GM18517 (cell line): ENCODE results near the gene NAMPT.
"Not testable (repeated sequence)": the region's sequence is repeated elsewhere in the genome, so short reads cannot be mapped to it uniquely, and the experiment has no call there.

ENCODE experiments used
- ATAC-seq: cut with Tn5 transposase; IDR thresholded peaks from one replicate; pipeline ENCODE4 v1.9.1; 2021; ENCODE audit warnings: mild to moderate bottlenecking, moderate library complexity; ENCODE audit not compliant: unreplicated experiment

Gene NAMPT

GRCh38 chr7:106284714-106285050 is at the start of gene NAMPT:
Gene NAMPT (minus strand): TSS chr7:106284983. CDS start chr7:106284884, 99 bp downstream.
- no peak for ATAC-seq

DNA sequence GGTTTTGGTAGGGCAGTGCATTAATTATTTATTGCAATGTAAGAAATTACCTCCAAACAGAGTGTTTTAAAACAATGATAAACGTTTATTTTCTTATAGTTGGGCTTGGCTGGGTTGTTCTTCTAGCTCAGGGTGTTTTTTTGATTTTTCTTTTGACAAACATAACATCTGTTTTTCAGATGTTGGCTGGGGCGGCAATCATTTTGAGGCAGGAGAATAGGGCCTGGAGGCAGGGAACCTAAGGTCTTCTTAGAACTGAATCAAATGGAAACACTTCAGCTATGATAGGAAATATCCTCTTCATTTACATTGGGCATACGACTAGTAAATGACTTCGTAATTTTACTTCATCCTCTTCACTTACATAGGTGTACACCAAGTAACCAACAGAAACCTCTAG is 47.4 kb upstream of the NAMPT start:
- ATAC-seq, result no peak

GRCh38 chr7:106331441-106332175 is 46.8 kb upstream of the NAMPT start:
- no peak for ATAC-seq

DNA sequence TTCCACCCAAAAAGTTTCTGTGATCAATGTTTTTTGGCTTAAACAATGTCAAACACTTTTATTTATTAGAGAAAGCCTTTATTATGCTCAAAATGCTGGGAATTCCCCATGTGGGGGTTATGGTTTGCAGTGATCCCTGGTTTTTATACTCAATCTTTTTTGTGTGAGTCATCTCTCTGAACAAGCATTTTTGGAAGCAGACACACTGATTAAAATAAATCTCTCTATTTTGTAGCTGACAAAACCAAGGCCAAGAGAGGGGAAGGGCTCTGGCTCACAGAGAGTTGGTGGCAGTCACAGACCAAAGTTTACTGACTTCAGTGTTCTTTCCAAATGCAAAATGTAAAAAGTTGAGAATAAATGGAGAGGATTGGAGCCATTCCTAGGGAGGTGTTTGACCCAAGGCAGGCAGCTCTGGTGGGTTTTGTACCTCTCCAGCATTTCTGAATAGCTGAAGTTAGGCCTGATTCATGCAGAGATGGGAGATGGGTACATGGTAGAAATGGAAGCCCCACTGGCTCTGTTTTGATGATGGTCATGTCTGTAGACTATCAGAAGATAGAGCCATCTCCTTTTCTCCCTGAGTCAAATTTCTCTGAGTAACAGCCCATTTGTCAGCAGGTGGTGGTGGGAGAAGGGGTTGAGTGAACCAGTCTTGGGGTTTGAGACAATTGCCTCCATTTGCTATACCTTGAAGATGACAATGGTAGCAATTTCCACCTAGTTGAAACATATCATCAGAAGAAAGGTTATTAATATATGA is 45.4 kb upstream of the NAMPT start:
- no peak for ATAC-seq

DNA sequence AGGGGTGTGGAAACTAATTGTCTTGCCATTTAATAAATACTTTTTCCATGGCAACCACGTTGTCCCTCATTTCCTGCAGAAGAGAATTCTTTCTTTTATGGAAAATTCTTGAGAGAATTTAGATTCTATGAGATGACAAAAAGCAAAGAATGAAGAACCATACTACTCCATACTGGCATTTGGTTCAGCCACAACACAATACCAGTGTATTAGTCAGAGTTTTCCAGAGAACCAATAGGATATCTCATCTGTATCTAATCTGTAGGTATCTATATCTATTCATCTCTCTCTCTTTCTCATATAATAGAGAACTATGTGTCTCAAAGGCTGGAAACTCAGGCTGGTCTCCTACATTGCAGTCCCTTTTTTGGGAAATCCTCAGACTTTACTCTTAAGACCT is 44.6 kb upstream of the NAMPT start:
- ATAC-seq, result no peak

DNA sequence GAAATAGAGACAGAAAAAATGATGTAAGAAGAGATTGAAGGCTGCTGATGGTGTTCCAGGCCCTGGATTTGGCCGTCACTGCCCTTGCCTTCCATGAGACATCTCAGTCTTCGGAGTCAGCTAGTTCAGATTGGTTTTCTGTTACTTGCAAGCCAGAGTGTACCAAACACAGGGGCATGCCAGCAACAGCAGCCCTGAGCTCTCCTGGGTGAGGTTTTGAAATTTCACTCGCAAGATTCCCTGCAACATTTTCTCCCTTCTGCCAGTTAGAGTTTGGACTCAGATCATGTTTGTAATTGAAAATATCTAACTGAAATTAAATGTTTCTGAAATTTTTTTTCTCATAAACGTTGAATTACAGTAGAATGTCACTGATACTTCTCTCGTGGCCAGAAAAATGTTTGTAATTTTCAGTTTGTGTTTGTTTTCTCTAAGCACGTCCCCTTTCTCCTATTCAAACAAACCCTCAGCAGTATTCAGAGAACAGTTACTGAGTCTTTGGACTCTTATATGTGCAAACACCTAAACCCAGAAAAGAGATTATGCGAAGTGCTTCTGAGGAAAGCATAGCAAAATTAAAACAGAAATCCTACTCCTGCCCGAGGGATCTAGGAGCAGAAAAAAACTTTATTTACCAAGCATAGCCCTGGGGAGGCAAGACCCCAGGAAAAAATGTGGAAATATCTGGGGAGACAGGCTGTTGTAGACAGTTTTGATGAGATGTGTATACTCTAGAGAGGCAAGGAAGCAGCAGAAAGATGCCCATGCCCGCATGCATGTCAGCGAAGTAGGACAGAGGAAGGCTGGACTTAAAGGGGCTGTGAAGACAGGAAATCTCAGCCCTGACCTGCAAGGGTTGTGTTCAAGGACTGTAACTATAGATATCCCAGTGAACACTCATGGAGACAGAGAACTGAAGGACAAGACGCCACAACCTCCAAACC is 43.0 kb upstream of the NAMPT start:
- ATAC-seq, result no peak

DNA sequence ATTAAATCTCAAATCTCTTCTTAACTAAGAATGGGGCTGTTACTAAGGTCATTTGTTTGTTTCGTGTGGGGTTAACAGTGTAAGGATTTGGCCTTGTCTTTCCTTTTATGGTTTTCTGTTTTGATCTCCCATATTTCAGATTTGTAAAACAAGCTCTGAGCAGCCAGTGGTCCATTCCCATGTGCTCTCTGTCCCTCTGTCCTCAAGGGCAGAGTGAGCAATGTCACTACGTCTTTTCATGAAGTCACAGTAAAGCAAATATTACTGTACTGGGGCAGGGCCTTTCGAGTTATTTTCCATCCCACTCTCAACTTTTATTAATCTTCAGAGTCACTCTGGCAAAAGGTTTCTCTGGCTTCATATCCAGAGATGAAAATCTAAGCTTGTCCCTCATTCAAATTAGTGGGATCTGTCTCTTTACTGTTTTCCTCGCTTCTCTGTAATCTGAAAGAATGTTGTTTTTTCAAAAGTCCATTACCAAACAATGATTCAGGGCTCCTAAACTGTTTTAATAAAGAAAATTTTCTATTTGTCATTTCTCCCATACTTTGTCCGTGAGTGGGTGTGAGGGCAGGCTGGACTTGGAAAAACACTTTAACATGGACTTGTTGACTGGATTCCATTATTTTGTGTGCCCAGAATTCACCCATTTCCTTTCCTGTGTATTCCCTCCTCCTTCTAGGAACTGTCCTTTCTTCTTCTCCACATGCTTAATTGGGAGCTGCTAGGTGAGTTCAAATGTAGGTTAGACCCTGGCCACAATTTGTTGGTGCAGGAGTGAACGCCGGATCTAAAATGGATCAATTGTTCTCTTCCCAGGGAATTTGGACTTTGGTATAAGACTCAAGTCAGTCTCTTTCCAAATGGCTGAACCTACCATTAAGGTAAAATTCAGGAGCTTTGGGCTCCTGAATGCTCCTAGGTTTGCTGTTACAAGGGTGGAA is 42.1 kb upstream of the NAMPT start:
- no peak for ATAC-seq

GRCh38 chr7:106324509-106324908 is 39.7 kb upstream of the NAMPT start:
- not testable (repeated sequence) for ATAC-seq

GRCh38 chr7:106320254-106320770 is 35.5 kb upstream of the NAMPT start:
- ATAC-seq, result not testable (repeated sequence)

GRCh38 chr7:106318482-106318881 is 33.7 kb upstream of the NAMPT start:
- no peak for ATAC-seq

DNA sequence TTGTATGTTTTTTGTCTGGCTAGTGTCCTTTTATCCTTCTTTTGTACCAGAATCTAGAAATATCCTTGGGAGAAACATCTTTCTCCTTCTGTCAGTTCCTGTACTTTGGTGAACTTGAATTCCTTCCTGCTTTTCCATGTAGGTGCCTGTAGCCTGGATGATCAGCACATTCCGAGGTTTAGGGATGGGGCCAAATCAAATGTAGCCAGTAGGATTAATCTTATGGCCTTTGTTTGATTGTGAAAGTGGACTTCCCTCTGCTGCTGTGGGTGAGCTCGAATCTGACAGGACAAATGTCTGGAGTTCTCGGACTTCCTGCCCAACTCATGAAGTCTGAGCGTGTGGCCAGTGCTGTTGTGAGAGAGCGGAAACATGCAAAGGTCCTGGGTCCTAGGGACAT is 33.2 kb upstream of the NAMPT start:
- no peak for ATAC-seq

DNA sequence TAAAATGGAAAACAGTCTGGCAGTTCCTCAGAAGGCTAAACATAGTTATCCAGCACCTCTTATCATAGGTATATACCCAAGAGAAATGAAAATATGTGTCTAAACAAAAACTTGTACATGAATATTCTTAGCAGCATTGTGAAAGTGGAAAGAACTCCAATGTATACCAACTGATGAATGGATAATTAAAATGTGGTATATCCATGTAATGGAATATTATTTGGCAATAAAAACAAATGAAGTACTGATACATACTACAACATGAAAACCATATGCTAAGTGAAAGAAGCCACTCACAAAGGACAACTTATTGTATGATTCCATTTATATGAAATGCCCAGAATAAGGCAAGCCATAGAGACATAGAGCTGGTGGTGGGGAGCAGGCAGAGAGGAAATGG is 32.2 kb upstream of the NAMPT start:
- no peak for ATAC-seq

GRCh38 chr7:106314875-106315274 is 30.1 kb upstream of the NAMPT start:
- no peak for ATAC-seq

DNA sequence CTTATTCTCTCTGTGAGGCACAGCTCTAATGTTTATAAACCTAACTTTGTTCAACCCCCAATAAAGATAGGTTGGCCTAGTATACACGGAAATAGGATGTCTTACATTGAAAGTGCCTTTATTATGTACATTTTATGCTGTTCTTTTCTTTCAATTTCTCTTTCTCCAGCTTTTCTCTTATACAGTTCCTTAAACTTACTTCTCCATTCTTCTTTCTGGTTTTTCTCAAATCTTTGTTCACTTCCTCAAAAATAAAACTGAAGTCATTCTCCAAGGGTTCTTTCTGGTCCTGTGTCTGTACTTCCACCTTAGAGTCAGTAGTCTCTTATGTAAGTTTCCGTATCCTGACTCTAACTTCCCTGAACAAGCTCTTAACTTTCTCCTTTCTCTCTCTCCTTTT is 29.2 kb upstream of the NAMPT start:
- no peak for ATAC-seq

DNA sequence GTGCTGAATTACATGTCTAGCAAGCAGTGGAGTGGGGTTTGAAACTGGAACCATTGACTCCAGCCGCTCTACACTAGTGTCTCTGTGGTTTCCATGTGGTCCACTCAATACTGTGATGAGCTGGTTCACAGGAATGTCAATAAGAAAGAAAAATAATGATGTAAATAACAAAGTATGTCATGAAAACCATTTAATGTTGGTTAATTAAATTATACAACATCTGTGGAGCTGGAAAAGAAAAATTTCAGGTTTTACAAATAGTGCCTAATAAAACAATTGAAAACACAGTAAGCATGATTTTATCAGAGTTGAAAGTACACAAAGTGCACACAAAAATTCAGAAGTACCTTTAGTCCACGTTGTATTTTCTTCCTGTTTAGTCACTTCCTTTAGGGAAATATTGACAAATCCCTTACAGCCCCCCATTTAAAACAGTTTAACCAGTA is 28.7 kb upstream of the NAMPT start:
- no peak for ATAC-seq

DNA sequence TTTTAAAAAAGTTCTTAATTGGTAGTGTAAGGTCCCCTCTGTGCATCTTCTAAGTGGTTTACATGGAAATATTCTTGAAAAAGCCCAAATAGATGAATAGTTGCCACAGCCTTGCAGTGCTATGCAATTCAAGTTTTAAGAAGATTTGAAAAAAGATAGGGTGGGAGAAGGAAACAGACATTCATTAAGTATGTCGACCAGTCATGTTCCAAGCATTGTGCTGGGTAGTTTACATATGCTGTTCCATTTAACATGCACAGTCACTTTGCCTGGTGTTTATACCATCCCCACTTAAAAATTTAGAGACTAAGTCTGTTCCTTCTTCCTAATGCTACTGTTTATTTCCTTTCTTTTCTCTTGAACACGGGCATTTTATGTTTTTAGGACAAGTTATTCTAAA is 28.1 kb upstream of the NAMPT start:
- no peak for ATAC-seq

- no peak for ATAC-seq
These were observed 27.5 kb upstream of the NAMPT start for GRCh38 chr7:106312099-106312871.

DNA sequence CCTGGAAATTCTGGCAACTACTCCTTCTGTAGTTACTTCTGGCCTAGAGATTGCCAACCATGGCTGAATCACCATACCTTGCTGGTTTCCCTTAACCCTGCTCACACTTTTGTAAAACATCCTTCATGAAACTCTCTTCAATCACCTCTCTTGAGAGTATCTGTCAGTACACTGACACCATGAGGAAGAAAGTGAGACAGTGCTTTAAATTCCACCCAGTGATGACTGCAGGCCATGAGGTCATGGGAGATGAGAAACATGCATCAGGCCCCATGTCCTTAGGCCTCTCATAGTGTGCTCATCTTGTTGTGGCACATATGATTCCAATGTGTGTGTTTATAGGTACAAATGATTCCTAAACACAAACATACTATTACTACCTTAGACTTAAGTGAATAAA is 24.6 kb upstream of the NAMPT start:
- ATAC-seq, result no peak

DNA sequence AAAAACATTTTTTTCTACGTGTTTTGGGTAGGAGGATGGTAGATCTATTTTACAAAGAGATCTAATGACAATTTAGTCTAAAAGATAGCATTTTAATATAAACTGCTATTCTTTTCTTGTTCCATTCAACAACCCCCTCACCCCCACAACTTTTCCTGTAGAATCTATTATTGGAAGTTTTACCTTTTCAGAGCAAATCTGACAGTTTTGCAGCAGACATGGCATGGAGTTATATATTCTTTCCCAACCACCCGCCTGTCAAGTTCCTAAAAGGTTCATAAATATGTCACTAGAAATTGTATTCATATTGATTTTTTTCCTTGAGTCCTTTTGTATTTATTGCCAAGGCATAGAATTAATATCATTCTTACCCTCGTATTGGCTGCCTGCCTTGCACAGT is 21.5 kb upstream of the NAMPT start:
- ATAC-seq, result no peak
